GM04504 (cell line): ENCODE measurements around the gene FRMD4B.

Experiments
- DNase-seq: peaks from one replicate; pipeline ENCODE4 v3.0.0-alpha.2; 2012; ENCODE audit warnings: low read depth

The FRMD4B gene

GRCh38 chr3:69385723-69386555, at the start of gene FRMD4B:
FRMD4B (minus strand) TSS chr3:69386088; CDS start chr3:69385989, 99 bp downstream.
- DNase-seq: no peak

GRCh38 chr3:69433969-69434325, 48.1 kb upstream of the FRMD4B start:
- DNase-seq: no peak

GRCh38 chr3:69433121-69433968, 47.5 kb upstream of the FRMD4B start:
- DNase-seq: no peak

GRCh38 chr3:69428657-69429255, 42.9 kb upstream of the FRMD4B start:
- DNase-seq: no peak

GRCh38 chr3:69426967-69427304, 41.0 kb upstream of the FRMD4B start:
- DNase-seq: no peak

- DNase-seq: no peak
These were observed 40.5 kb upstream of the FRMD4B start for GRCh38 chr3:69426291-69426966.

GRCh38 chr3:69425249-69425648, 39.4 kb upstream of the FRMD4B start:
- no peak for DNase-seq

- DNase-seq: no peak
These were observed 37.7 kb upstream of the FRMD4B start for GRCh38 chr3:69423463-69424155.

GRCh38 chr3:69422751-69423150, 36.9 kb upstream of the FRMD4B start:
- no peak for DNase-seq

GRCh38 chr3:69420781-69421520, 35.1 kb upstream of the FRMD4B start:
- no peak for DNase-seq

- no peak for DNase-seq
These were observed 33.4 kb upstream of the FRMD4B start for GRCh38 chr3:69419276-69419675.

- no peak for DNase-seq
These were observed 31.7 kb upstream of the FRMD4B start for GRCh38 chr3:69417541-69418078.

GRCh38 chr3:69413551-69414207, 27.8 kb upstream of the FRMD4B start:
- DNase-seq: no peak

GRCh38 chr3:69411346-69411745, 25.5 kb upstream of the FRMD4B start:
- DNase-seq: peak; percentile 27

GRCh38 chr3:69410301-69410700, 24.4 kb upstream of the FRMD4B start:
- DNase-seq: peak; percentile 31

GRCh38 chr3:69409831-69410230, 23.9 kb upstream of the FRMD4B start:
- no peak for DNase-seq

- DNase-seq: no peak
These were observed 23.1 kb upstream of the FRMD4B start for GRCh38 chr3:69409011-69409410.

GRCh38 chr3:69408542-69408941, 22.7 kb upstream of the FRMD4B start:
- DNase-seq: no peak

GRCh38 chr3:69407908-69408307, 22.0 kb upstream of the FRMD4B start:
- no peak for DNase-seq

- peak; percentile 19 for DNase-seq
These were observed 20.3 kb upstream of the FRMD4B start for GRCh38 chr3:69406163-69406562.
